Measurements from ENCODE around the gene IER5L.

IER5L gene

GRCh38 chr9:129143031-129143927 is 34.8 kb downstream of the IER5L start:
- peaks cover 12% of the 10 kb centered on the region for H3K79me1 ChIP-seq (replicated peaks; ENCODE audit: low read length, poor library complexity, severe bottlenecking)
- peak overlapping the region; percentile 99 for H2BK120ac ChIP-seq (ENCODE audit: low read depth, low read length)
- peak overlapping the region; percentile 87 for H2BK5ac ChIP-seq (ENCODE audit: low read depth, low read length, poor library complexity, severe bottlenecking)
- WGBS: 4% methylated on average over 14 of the region's 14 CpGs
- H4K8ac ChIP-seq (ENCODE audit: low read length): peak overlapping the region; percentile 92
- H3K4me3 ChIP-seq (ENCODE audit: insufficient read depth in 1 of 2, low read depth in 1 of 2, low read length in 2 of 2): peak overlapping the region in 1 of 2 experiments; percentile 49
- H3K23ac ChIP-seq (ENCODE audit: low read length in 2 of 2): no peak overlapping the region
- H2AFZ ChIP-seq (ENCODE audit: low read depth, low read length): no peak overlapping the region
- H3K9ac ChIP-seq (ENCODE audit: low read length): peak overlapping the region; percentile 76
- H3K27ac ChIP-seq (ENCODE audit: low read length, poor library complexity, severe bottlenecking): peak overlapping the region; percentile 99
- peaks cover 22 to 47% of the 10 kb centered on the region in 2 experiments for H3K36me3 ChIP-seq (ENCODE audit: control insufficient read depth in 1 of 2, insufficient read depth in 2 of 2, low read depth in 1 of 2, low read length in 2 of 2)
- H4K91ac ChIP-seq (ENCODE audit: low read length): peak overlapping the region; percentile 96
- H3K9me3 ChIP-seq (ENCODE audit: control insufficient read depth, low read length): no peaks in the 10 kb centered on the region
- H3K14ac ChIP-seq (ENCODE audit: low read length in 2 of 2): no peak overlapping the region
- peak overlapping the region; percentile 90 for H2AK5ac ChIP-seq (ENCODE audit: low read length, severe bottlenecking)
- peak; percentile 96 for DNase-seq
- H3K18ac ChIP-seq (ENCODE audit: low read depth in 1 of 2, low read length in 2 of 2): peak overlapping the region; percentile 88 to 95
- H2BK12ac ChIP-seq (ENCODE audit: low read length in 2 of 2): peak overlapping the region; percentile 98 to 99
- H2BK15ac ChIP-seq (ENCODE audit: low read depth, poor library complexity, severe bottlenecking): peak overlapping the region; percentile 93
- H3K4me1 ChIP-seq (ENCODE audit: control insufficient read depth, insufficient read depth, low read depth, low read length): peaks cover 79% of the 10 kb centered on the region
- no peaks in the 10 kb centered on the region for H3K27me3 ChIP-seq (ENCODE audit: control insufficient read depth in 1 of 2, insufficient read depth in 1 of 2, low read length in 2 of 2)
- H3K4ac ChIP-seq (ENCODE audit: low read depth in 1 of 2, low read length in 2 of 2): peak overlapping the region; percentile 98
- peak overlapping the region; percentile 74 for H3K4me2 ChIP-seq (ENCODE audit: low read length, poor library complexity, severe bottlenecking)

- H3K27me3 ChIP-seq (ENCODE audit: control insufficient read depth in 1 of 2, insufficient read depth in 1 of 2, low read length in 2 of 2): no peaks in the 10 kb centered on the region
- H3K14ac ChIP-seq (ENCODE audit: low read length in 2 of 2): peak overlapping the region in 1 of 2 experiments; percentile 96
- H3K79me1 ChIP-seq (replicated peaks; ENCODE audit: low read length, poor library complexity, severe bottlenecking): peaks cover 4% of the 10 kb centered on the region
- peak overlapping the region; percentile 92 for H4K8ac ChIP-seq (ENCODE audit: low read length)
- H3K4ac ChIP-seq (ENCODE audit: low read depth in 1 of 2, low read length in 2 of 2): peak overlapping the region; percentile 92 to 98
- H2AK5ac ChIP-seq (ENCODE audit: low read length, severe bottlenecking): peak overlapping the region; percentile 82
- H3K36me3 ChIP-seq (ENCODE audit: control insufficient read depth in 1 of 2, insufficient read depth in 2 of 2, low read depth in 1 of 2, low read length in 2 of 2): peaks cover 22 to 47% of the 10 kb centered on the region in 2 experiments
- H3K23ac ChIP-seq (ENCODE audit: low read length in 2 of 2): peak overlapping the region in 1 of 2 experiments; percentile 50
- peak overlapping the region; percentile 76 for H3K9ac ChIP-seq (ENCODE audit: low read length)
- peak overlapping the region; percentile 92 to 99 for H2BK12ac ChIP-seq (ENCODE audit: low read length in 2 of 2)
- H3K4me1 ChIP-seq (ENCODE audit: control insufficient read depth, insufficient read depth, low read depth, low read length): peaks cover 73% of the 10 kb centered on the region
- DNase-seq: no peak
- no peak overlapping the region for H2AFZ ChIP-seq (ENCODE audit: low read depth, low read length)
- peak overlapping the region; percentile 87 to 94 for H3K18ac ChIP-seq (ENCODE audit: low read depth in 1 of 2, low read length in 2 of 2)
- peak overlapping the region; percentile 74 for H3K4me2 ChIP-seq (ENCODE audit: low read length, poor library complexity, severe bottlenecking)
- H2BK15ac ChIP-seq (ENCODE audit: low read depth, poor library complexity, severe bottlenecking): peak overlapping the region; percentile 82
- WGBS: 72% methylated on average over 15 of the region's 15 CpGs
- H3K9me3 ChIP-seq (ENCODE audit: control insufficient read depth, low read length): no peaks in the 10 kb centered on the region
- H3K4me3 ChIP-seq (ENCODE audit: insufficient read depth in 1 of 2, low read depth in 1 of 2, low read length in 2 of 2): peak overlapping the region in 1 of 2 experiments; percentile 49
- H2BK120ac ChIP-seq (ENCODE audit: low read depth, low read length): peak overlapping the region; percentile 99
- peak overlapping the region; percentile 4 for H2BK5ac ChIP-seq (ENCODE audit: low read depth, low read length, poor library complexity, severe bottlenecking)
- H4K91ac ChIP-seq (ENCODE audit: low read length): peak overlapping the region; percentile 91
- H3K27ac ChIP-seq (ENCODE audit: low read length, poor library complexity, severe bottlenecking): peak overlapping the region; percentile 99
Measured at GRCh38 chr9:129142138-129142935, 35.7 kb downstream of the IER5L start.

GRCh38 chr9:129141066-129142041 is 36.7 kb downstream of the IER5L start:
- Histone ChIP-seq H2BK15ac (ENCODE audit: low read depth, poor library complexity, severe bottlenecking) (peak overlapping the region; percentile 98), H2BK12ac (ENCODE audit: low read length in 2 of 2) (peak overlapping the region; percentile 92 to 99), H2BK120ac (ENCODE audit: low read depth, low read length) (peak overlapping the region; percentile 99), H4K91ac (ENCODE audit: low read length) (peak overlapping the region; percentile 100), H2AK5ac (ENCODE audit: low read length, severe bottlenecking) (peak overlapping the region; percentile 100), H3K4me3 (ENCODE audit: insufficient read depth in 1 of 2, low read depth in 1 of 2, low read length in 2 of 2) (peak overlapping the region in 1 of 2 experiments; percentile 26), H3K9me3 (ENCODE audit: control insufficient read depth, low read length) (no peaks in the 10 kb centered on the region), H3K27me3 (ENCODE audit: control insufficient read depth in 1 of 2, insufficient read depth in 1 of 2, low read length in 2 of 2) (no peaks in the 10 kb centered on the region), H3K79me1 (replicated peaks; ENCODE audit: low read length, poor library complexity, severe bottlenecking) (peaks cover 2% of the 10 kb centered on the region), H3K9ac (ENCODE audit: low read length) (peak overlapping the region; percentile 94), H3K23ac (ENCODE audit: low read length in 2 of 2) (peak overlapping the region in 1 of 2 experiments; percentile 77), H3K36me3 (ENCODE audit: control insufficient read depth in 1 of 2, insufficient read depth in 2 of 2, low read depth in 1 of 2, low read length in 2 of 2) (peaks cover 32 to 48% of the 10 kb centered on the region in 2 experiments), H4K8ac (ENCODE audit: low read length) (peak overlapping the region; percentile 98), H3K4me1 (ENCODE audit: control insufficient read depth, insufficient read depth, low read depth, low read length) (peaks cover 63% of the 10 kb centered on the region), H3K4ac (ENCODE audit: low read depth in 1 of 2, low read length in 2 of 2) (peak overlapping the region; percentile 98 to 99), H3K14ac (ENCODE audit: low read length in 2 of 2) (peak overlapping the region; percentile 43 to 83), H3K4me2 (ENCODE audit: low read length, poor library complexity, severe bottlenecking) (peak overlapping the region; percentile 74), H3K18ac (ENCODE audit: low read depth in 1 of 2, low read length in 2 of 2) (peak overlapping the region; percentile 94 to 99), H2AFZ (ENCODE audit: low read depth, low read length) (no peak overlapping the region), H2BK5ac (ENCODE audit: low read depth, low read length, poor library complexity, severe bottlenecking) (peak overlapping the region; percentile 95), H3K27ac (ENCODE audit: low read length, poor library complexity, severe bottlenecking) (peak overlapping the region; percentile 99)
- 23% methylated on average over 11 of the region's 13 CpGs for WGBS
- DNase-seq: peak; percentile 97

Measured in mesenchymal stem cell (in vitro differentiated cells and primary cell).